ENCODE results near the gene SOCS1.

The SOCS1 gene

DNA sequence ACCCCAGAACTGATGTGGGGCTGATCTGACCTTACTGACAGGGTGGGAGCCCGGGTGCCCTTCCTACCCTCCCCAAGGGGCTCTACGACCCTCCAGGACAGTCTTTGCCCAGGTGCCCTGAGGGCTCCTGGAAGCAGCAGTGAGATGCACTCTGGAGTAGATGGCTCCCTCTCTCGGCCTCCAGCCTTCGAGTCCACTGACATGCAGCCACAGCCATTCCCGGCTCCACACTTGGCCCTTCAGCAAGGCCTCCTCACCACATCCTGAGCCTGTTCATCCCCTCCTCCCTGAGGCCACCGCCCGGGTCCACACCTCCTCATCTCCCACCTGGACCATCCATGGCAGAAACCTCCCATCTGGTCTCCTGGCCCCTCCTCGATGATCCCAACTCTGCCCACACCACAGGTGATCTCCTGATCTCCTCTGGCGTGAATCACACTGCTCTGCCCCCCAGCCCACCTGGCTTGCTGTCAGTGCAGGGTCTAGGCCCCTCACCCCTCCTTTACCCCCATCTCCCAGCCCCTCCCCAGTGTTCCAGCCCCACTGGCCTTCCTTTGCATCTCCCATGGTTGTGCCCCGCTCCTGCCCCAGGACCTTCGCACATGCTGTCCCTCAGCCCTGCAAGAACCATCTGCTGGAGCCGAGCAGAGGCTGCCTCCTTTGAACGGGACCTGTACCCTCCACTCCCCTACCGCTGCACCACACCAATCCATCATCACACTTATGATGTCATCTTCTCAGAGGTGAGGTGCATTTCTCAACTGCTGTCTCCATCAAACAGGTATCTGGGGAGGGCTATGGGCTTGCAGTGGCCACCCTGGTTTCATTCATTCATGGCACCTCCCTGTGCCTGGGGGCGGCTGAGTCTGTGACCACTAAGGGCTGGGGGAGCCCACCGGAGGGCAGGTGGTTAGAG lies 44.7 kb downstream of the SOCS1 start:
- Histone ChIP-seq H3K36me3 (ENCODE audit: insufficient read depth, low read depth, low read length) (no peaks in the 10 kb centered on the region), H3K27ac (ENCODE audit: low read length) (no peak overlapping the region), H3K4me3 (ENCODE audit: low read length) (no peak overlapping the region), H3K27me3 (ENCODE audit: insufficient read depth, low read length) (no peaks in the 10 kb centered on the region), H3K4me1 (ENCODE audit: insufficient read depth, low read length) (peaks cover 2% of the 10 kb centered on the region; the same call in 1 of the 2 replicates), H3K9me3 (ENCODE audit: insufficient read depth, low read depth, low read length) (peaks cover 3% of the 10 kb centered on the region), H3K9ac (ENCODE audit: low read depth, low read length) (no peak overlapping the region)

DNA sequence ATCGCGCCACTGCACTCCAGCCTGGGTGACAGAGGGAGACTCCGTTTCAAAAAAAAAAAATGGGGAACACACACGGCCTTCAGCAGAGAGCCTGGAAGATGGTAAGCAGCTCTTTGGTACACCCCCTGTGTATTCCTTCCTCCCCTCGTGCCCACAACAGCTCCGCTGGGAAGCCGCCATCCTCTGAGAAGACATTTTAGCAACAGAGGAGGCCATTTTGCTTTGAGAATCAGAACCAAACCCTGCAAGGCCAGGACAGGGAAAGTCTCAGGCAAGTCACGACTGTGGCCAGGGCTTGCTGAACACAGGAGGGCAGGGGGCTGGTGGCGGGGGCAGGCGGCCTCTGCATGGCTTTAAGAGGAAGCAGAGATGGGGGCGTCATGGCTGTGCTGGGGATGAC lies 45.7 kb downstream of the SOCS1 start:
- H3K27me3 ChIP-seq (ENCODE audit: insufficient read depth, low read length): no peaks in the 10 kb centered on the region
- H3K4me3 ChIP-seq (ENCODE audit: low read length): no peak overlapping the region
- H3K4me1 ChIP-seq (ENCODE audit: insufficient read depth, low read length): peaks cover 4% of the 10 kb centered on the region; the same call in 1 of the 2 replicates
- no peak overlapping the region for H3K27ac ChIP-seq (ENCODE audit: low read length)
- H3K9ac ChIP-seq (ENCODE audit: low read depth, low read length): no peak overlapping the region
- no peaks in the 10 kb centered on the region for H3K36me3 ChIP-seq (ENCODE audit: insufficient read depth, low read depth, low read length)
- no peaks in the 10 kb centered on the region; the same call in 1 of the 2 replicates for H3K9me3 ChIP-seq (ENCODE audit: insufficient read depth, low read depth, low read length)

DNA sequence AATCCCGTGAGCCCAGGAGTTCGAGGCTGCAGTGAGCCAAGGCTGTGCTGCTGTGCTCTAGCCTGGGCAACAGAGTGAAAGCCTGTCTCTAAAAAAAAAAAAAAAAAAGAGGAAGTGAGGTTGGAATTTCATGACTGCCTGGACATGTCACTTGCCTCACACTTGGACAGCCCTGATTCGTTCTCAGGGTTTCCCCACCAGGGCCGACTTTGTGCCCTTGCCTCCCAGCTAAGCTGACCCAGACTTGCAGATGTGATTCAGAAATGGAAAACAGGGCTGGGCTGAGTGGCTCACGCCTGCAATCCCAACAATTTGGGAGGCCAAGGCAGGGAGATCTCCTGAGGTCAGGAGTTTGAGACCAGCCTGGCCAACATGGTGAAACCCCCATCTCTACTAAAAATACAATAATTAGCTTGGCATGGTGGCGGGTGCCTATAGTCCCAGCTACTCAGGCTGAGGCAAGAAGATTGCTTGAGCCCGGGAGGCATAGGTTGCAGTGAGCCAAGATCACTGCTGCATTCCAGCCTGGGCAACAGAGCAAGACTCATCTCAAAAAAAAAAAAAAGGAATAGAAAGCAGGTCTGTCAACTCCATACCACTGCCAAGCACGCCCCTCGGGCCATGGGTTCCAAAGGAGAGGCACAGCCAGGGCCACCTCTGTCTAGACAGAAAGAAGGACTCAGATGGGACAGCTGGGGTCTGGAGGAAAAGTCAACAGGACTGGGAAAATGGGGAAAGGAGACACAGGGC lies 46.9 kb downstream of the SOCS1 start:
- Histone ChIP-seq H3K9me3 (ENCODE audit: insufficient read depth, low read depth, low read length) (no peaks in the 10 kb centered on the region; the same call in 1 of the 2 replicates), H3K36me3 (ENCODE audit: insufficient read depth, low read depth, low read length) (no peaks in the 10 kb centered on the region), H3K27ac (ENCODE audit: low read length) (no peak overlapping the region), H3K4me1 (ENCODE audit: insufficient read depth, low read length) (peaks cover 4% of the 10 kb centered on the region; the same call in 1 of the 2 replicates), H3K27me3 (ENCODE audit: insufficient read depth, low read length) (no peaks in the 10 kb centered on the region), H3K9ac (ENCODE audit: low read depth, low read length) (no peak overlapping the region), H3K4me3 (ENCODE audit: low read length) (no peak overlapping the region)

DNA sequence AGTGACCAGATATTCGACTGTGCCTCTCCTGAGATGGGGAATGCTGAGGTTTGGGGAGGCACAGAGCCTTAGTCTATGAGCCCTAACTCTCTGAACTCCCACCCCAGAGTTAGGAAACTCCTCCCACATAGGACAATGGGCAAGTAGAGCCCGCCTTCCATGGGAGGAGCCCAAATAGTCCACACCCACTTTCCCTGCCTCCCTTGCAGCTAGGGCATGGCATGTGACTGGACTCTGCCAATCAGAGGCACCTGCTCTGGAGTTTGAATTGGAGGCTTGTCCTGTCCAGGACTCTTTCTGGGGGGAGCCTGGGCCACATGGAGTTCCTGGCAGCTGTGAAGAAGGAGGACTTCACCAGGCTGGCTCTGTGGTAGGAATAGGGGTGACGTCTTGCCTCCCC lies 48.4 kb downstream of the SOCS1 start:
- H3K4me1 ChIP-seq (ENCODE audit: insufficient read depth, low read length): peaks cover 4% of the 10 kb centered on the region; the same call in 1 of the 2 replicates
- no peaks in the 10 kb centered on the region for H3K27me3 ChIP-seq (ENCODE audit: insufficient read depth, low read length)
- H3K27ac ChIP-seq (ENCODE audit: low read length): no peak overlapping the region
- H3K9ac ChIP-seq (ENCODE audit: low read depth, low read length): no peak overlapping the region
- H3K9me3 ChIP-seq (ENCODE audit: insufficient read depth, low read depth, low read length): no peaks in the 10 kb centered on the region; the same call in 1 of the 2 replicates
- H3K36me3 ChIP-seq (ENCODE audit: insufficient read depth, low read depth, low read length): no peaks in the 10 kb centered on the region
- H3K4me3 ChIP-seq (ENCODE audit: low read length): no peak overlapping the region

DNA sequence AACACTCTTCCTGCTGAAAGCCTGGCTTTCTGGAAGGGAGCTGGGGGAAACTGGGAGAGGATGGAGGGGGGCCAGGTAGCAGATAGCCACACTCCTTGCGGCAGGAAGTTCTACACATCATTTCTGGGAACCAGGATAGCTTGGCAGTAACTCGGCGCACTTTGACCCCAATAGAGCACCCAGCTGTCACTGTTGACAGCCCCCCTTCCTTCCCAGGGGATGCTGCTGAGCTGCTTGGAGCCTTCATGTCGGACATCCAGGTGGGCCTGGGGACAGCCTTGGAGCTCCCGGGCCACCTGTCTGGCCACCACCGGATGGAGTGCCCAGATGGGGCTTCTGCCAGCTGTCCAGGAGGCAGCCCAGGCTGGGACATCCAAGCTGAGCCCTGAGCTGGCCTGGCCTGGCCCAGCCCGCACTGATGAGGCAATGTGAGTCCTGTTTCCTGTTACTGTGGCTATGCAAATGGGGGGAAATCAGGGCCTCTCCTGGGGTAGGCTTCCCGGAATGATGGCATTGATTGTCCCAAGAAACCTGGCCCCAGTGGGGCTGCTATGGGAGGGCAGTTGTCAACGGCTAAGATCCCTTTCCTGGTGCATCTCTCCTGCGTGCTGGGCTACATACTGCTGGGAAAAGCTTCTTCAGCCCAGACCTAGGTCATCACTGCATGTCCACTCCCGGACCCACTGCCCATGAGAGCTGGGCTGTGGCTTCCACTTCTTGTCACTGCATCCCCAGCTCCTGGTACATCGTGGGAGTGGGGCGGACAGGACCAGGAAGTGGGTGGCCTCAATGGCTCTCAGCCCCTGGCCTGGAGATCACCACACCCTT lies 50.0 kb downstream of the SOCS1 start:
- Histone ChIP-seq H3K4me3 (ENCODE audit: low read length) (no peak overlapping the region), H3K36me3 (ENCODE audit: insufficient read depth, low read depth, low read length) (no peaks in the 10 kb centered on the region), H3K9ac (ENCODE audit: low read depth, low read length) (no peak overlapping the region), H3K4me1 (ENCODE audit: insufficient read depth, low read length) (peaks cover 13% of the 10 kb centered on the region; the same call in 1 of the 2 replicates), H3K27ac (ENCODE audit: low read length) (no peak overlapping the region), H3K9me3 (ENCODE audit: insufficient read depth, low read depth, low read length) (no peaks in the 10 kb centered on the region; the same call in 1 of the 2 replicates), H3K27me3 (ENCODE audit: insufficient read depth, low read length) (no peaks in the 10 kb centered on the region)

DNA sequence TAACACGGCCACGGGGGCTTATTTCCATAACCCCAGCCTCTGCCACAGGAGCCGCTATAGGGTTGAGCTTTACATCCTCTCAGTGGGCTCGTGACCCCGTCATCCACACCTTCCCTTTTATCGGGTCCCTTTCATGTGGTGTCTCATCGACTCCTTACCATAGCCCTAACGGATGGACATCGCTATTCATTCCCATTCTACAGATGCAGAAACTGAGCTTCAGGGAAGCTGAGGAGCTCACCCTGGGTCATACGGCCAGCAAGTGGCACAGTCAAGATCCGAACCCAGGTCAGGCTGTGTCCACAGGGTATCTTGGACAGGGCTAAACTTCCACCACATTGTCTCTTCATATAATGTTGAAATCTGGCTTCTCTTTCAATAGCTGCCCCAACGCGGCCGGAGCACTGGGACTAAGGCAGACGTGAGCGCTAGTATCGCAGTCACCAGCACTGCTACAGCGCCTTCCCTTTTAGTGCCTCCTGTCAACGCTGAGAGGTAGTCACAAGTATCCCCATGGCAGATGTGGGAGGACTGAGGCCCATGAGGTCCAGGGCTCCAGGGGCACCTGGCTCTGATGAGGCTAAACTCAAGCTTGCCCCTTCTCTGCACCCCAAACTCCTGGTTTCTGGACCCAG lies 50.8 kb downstream of the SOCS1 start:
- H3K36me3 ChIP-seq (ENCODE audit: insufficient read depth, low read depth, low read length): no peaks in the 10 kb centered on the region
- no peak overlapping the region for H3K27ac ChIP-seq (ENCODE audit: low read length)
- no peaks in the 10 kb centered on the region; the same call in 1 of the 2 replicates for H3K9me3 ChIP-seq (ENCODE audit: insufficient read depth, low read depth, low read length)
- no peak overlapping the region for H3K9ac ChIP-seq (ENCODE audit: low read depth, low read length)
- H3K4me3 ChIP-seq (ENCODE audit: low read length): no peak overlapping the region
- peaks cover 16% of the 10 kb centered on the region; the same call in 1 of the 2 replicates for H3K4me1 ChIP-seq (ENCODE audit: insufficient read depth, low read length)
- no peaks in the 10 kb centered on the region for H3K27me3 ChIP-seq (ENCODE audit: insufficient read depth, low read length)

DNA sequence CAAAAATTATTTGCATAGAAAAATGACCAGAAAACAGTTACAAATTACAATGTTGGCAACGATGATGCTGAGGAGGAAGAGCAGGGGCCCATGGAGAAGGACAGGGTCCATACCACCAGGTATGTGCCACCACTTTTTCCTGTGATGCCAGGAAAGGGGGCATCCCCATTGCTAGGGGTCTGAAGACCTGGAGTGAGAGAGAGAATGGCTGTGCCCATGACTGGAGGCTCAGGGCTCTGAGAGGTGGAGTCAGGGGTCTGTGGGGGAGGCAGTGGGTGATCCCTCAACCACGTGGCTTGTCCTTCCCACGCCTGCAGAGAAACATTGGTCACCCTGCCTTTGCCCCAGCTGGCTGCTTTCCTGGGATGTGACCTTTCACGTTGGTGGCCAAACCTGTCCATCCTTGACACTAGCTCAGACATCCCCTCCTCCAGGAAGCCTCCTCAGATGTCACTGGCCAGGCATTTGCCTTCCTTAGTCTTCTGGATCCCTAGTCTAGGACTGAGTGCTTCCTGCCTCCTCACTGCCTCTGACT lies 51.4 kb downstream of the SOCS1 start:
- Histone ChIP-seq H3K27ac (ENCODE audit: low read length) (no peak overlapping the region), H3K9ac (ENCODE audit: low read depth, low read length) (no peak overlapping the region), H3K4me3 (ENCODE audit: low read length) (no peak overlapping the region), H3K27me3 (ENCODE audit: insufficient read depth, low read length) (no peaks in the 10 kb centered on the region), H3K9me3 (ENCODE audit: insufficient read depth, low read depth, low read length) (no peaks in the 10 kb centered on the region; the same call in 1 of the 2 replicates), H3K4me1 (ENCODE audit: insufficient read depth, low read length) (peaks cover 16% of the 10 kb centered on the region; the same call in 1 of the 2 replicates), H3K36me3 (ENCODE audit: insufficient read depth, low read depth, low read length) (no peaks in the 10 kb centered on the region)
